Gastroesophageal sphincter (tissue), 4 donors: Measurements from ENCODE around the gene MUC5AC. TPM values are rescaled to one million over a fixed set of nuclear protein-coding genes. Genes with fewer than 3 reads are reported as not detected.

ENCODE experiments used
- ATAC-seq: fragments of 150-250 bp; one replicate; pipeline ENCODE4 v1.9.1; 2016; ENCODE audit warnings: mild to moderate bottlenecking, moderate library complexity
- H3K27ac ChIP-seq, 4 donors: fragments of 200-600 bp; sonication (generic) in 3 of 4; 1 replicate in 3 of 4; 2 replicates in 1 of 4; pipeline ENCODE4 v1.5.1; 2016 to 2019
- H3K27me3 ChIP-seq: fragments of 200-600 bp; sonication (generic); one replicate; pipeline ENCODE4 v1.5.1; 2019
- H3K36me3 ChIP-seq, 2 donors: fragments of 200-600 bp; sonication (generic); one replicate each; pipeline ENCODE4 v1.5.1; 2019; ENCODE audit warnings: control low read depth in 1 of 2
- H3K4me1 ChIP-seq, 3 donors: fragments of 200-600 bp; sonication (generic); 1 replicate in 2 of 3; 2 replicates in 1 of 3; pipeline ENCODE4 v1.5.1; 2016 to 2019; ENCODE audit warnings: control low read depth in 2 of 3
- H3K4me3 ChIP-seq, 2 donors: fragments of 200-600 bp; sonication (generic); one replicate each; pipeline ENCODE4 v1.5.1; 2019; ENCODE audit warnings: mild to moderate bottlenecking in 1 of 2, moderate library complexity in 1 of 2
- H3K9me3 ChIP-seq, 3 donors: fragments of 200-600 bp; sonication (generic); one replicate each; pipeline ENCODE4 v1.5.1; 2017 to 2019; ENCODE audit warnings: control low read depth in 2 of 3
- EP300 ChIP-seq: sonication (generic); formaldehyde crosslinking; IDR thresholded peaks from one replicate; pipeline ENCODE4 v1.6.1; 2017; ENCODE audit warnings: antibody characterized with exemption, mild to moderate bottlenecking
- POLR2A ChIP-seq, 2 donors: fragments of 450-650 bp; IDR thresholded peaks; one replicate each; pipeline ENCODE4 v1.6.1; 2017; ENCODE audit warnings: antibody characterized with exemption in 2 of 2, mild to moderate bottlenecking in 2 of 2, moderate library complexity in 1 of 2
- POLR2AphosphoS5 ChIP-seq: sonication (generic); formaldehyde crosslinking; IDR thresholded peaks from one replicate; pipeline ENCODE4 v1.6.1; 2017; ENCODE audit warnings: antibody characterized with exemption
- WGBS, 2 donors: methylation state at CpG; one replicate each; pipeline ENCODE4 v1.1.5; 2018; ENCODE audit warnings: low coverage in 1 of 2; 5-methylcytosine and 5-hydroxymethylcytosine counted together
- total RNA-seq, 4 donors: library from RNA; depleted of rRNA; stranded (reverse); fragments of >200 nt; gene quantifications; one replicate each; pipeline ENCODE4 v1.1.0, GENCODE V29; 2016
- TF ChIP-seq, protein P1 (sequence below), 4 experiments: fragments of 200-600 bp in 2 of 4; fragments of 450-650 bp in 2 of 4; sonication (generic) in 1 of 4; IDR thresholded peaks; one replicate each; pipeline ENCODE4 v1.5.1; 2017 to 2019; ENCODE audit warnings: antibody characterized with exemption in 4 of 4, mild to moderate bottlenecking in 2 of 4, moderate library complexity in 2 of 4

The MUC5AC gene
- total RNA-seq, 4 donors from 2014 or later, result 0.02 to 0.31 TPM; not detected in 2

DNA sequence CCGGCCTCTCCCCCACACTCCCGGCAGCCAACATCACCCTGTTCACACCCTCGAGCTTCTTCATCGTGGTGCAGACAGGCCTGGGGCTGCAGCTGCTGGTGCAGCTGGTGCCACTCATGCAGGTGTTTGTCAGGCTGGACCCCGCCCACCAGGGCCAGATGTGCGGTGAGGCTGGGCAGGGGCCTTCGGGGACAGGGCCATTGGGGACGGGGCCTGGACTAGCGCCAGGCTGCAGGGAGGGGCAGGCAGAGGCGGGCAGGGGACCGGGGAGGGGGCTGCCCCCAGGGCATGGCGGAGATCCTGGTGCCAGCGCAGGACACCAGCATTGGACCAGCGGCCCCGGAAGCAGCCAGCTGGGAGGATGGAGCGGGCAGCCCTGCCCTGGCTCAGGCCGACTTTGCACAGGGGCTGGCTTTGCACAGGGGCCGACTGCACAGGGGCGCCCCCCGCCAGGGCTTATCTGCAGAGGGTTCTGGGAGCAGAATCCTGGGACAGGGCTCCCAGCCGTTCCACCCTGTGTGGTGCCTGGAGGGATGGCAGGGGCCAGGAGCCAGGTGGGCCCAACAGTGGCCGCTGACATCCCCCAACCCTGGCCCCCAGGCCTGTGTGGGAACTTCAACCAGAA, 73.8 kb downstream of the MUC5AC start:
- H3K27me3 ChIP-seq, result peaks cover 64% of the 10 kb centered on the region
- H3K9me3 ChIP-seq, result no peaks in the 10 kb centered on the region
- ATAC-seq, result no peak
- no CpG with 5 or more reads among the region's 22 CpGs for WGBS, 2 donors
- no peak overlapping the region for H3K27ac ChIP-seq
- no peaks in the 10 kb centered on the region for H3K36me3 ChIP-seq
- no peaks in the 10 kb centered on the region for H3K4me1 ChIP-seq
- no peak overlapping the region for H3K4me3 ChIP-seq
- TF ChIP-seq POLR2AphosphoS5, result no peak
- no peak for TF ChIP-seq POLR2A (IDR thresholded peaks at IDR 0.05)
- TF ChIP-seq, protein P1, sequence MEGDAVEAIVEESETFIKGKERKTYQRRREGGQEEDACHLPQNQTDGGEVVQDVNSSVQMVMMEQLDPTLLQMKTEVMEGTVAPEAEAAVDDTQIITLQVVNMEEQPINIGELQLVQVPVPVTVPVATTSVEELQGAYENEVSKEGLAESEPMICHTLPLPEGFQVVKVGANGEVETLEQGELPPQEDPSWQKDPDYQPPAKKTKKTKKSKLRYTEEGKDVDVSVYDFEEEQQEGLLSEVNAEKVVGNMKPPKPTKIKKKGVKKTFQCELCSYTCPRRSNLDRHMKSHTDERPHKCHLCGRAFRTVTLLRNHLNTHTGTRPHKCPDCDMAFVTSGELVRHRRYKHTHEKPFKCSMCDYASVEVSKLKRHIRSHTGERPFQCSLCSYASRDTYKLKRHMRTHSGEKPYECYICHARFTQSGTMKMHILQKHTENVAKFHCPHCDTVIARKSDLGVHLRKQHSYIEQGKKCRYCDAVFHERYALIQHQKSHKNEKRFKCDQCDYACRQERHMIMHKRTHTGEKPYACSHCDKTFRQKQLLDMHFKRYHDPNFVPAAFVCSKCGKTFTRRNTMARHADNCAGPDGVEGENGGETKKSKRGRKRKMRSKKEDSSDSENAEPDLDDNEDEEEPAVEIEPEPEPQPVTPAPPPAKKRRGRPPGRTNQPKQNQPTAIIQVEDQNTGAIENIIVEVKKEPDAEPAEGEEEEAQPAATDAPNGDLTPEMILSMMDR (IDR thresholded peaks at IDR 0.05), result no peak
- no peak for TF ChIP-seq EP300

DNA sequence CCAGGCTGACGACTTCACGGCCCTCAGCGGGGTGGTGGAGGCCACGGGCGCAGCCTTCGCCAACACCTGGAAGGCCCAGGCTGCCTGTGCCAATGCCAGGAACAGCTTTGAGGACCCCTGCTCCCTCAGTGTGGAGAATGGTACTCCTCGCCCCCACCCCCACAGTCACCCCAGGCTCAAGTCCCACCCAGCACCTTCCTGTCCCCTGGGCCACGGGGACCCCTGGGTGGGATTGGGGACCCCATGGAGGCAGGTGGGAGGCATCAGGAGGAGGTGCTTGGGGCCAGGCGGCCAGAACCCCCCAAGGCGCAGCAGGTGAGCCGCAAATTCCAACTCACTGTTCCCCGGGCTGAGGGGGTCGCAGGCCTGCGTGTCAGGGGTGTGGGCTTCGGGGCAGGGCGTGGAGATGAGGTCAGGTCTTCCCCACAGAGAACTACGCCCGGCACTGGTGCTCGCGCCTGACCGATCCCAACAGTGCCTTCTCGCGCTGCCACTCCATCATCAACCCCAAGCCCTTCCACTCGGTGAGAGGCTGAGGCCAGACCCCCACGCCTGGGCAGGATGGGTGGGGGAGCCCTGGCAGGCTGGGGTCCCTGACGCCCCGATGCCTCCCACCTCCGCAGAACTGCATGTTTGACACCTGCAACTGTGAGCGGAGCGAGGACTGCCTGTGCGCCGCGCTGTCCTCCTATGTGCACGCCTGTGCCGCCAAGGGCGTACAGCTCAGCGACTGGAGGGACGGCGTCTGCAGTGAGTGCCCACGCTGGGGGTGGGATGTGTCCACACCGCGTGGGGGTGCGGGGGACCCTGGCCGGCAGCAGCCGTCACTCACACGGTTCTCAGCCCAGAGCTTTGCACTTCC, 74.5 kb downstream of the MUC5AC start:
- no peak for ATAC-seq
- Histone ChIP-seq H3K27ac (no peak overlapping the region), H3K4me1 (no peaks in the 10 kb centered on the region), H3K4me3 (no peak overlapping the region), H3K36me3 (no peaks in the 10 kb centered on the region), H3K27me3 (peaks cover 57% of the 10 kb centered on the region), H3K9me3 (no peaks in the 10 kb centered on the region)
- TF ChIP-seq, protein P1 (IDR thresholded peaks at IDR 0.05), result no peak
- TF ChIP-seq POLR2A (IDR thresholded peaks at IDR 0.05) (no peak), EP300 (no peak), POLR2AphosphoS5 (no peak)
- 87% methylated on average over 12 of the region's 46 CpGs; no CpG with 5 or more reads in 1 of the 2 donors for WGBS, 2 donors

DNA sequence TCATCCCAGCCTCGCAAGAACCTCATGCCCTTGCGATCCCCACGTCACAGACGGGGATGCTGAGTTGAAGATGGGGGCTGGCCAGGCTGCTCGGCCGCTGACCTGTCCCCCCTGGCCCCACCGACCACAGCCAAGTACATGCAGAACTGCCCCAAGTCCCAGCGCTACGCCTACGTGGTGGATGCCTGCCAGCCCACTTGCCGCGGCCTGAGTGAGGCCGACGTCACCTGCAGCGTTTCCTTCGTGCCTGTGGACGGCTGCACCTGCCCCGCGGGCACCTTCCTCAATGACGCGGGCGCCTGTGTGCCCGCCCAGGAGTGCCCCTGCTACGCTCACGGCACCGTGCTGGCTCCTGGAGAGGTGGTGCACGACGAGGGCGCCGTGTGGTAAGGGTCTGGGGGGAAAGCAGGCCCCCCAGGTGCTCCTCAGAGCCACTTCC, 75.1 kb downstream of the MUC5AC start:
- TF ChIP-seq, protein P1 (IDR thresholded peaks at IDR 0.05), result no peak
- TF ChIP-seq EP300 (no peak), POLR2A (IDR thresholded peaks at IDR 0.05) (no peak), POLR2AphosphoS5 (no peak)
- no peak overlapping the region for H3K4me3 ChIP-seq
- 70% methylated on average over 4 of the region's 30 CpGs; no CpG with 5 or more reads in 1 of the 2 donors for WGBS, 2 donors
- no peak overlapping the region for H3K27ac ChIP-seq
- ATAC-seq, result no peak
- H3K9me3 ChIP-seq, result no peaks in the 10 kb centered on the region
- no peaks in the 10 kb centered on the region for H3K36me3 ChIP-seq
- H3K27me3 ChIP-seq, result peaks cover 50% of the 10 kb centered on the region
- H3K4me1 ChIP-seq, result no peaks in the 10 kb centered on the region

DNA sequence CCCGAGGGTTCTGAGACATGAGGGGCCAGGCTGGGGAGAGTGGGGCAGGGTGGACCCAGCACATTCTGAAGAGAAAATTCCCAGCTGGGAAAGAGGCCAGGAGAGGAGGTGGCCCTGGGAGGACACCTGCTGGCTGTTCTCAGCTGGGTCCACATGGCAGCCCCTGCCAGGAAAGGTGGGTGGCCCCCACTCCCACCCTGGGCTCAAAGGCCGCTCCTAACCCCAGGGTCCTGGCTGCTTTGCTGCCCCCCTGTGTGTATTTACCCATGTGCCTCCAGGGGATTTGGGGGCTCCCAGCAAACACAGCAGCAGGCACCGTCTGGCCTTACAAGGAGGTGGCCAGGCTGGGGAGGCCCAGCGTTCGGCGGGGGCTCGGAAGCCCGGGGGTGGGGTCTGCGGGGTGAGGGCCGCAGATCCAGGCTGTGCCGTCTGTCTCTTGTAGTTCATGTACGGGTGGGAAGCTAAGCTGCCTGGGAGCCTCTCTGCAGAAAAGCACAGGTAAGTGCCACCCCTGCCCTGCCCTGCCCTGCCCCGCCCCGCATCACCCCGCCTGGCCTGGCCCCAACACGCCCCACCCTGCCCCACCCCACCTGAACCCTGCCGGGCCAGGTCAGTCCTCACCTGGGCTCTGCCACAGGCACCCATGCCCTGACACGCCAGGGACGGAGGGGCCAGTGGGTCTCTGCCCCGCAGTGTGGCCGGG, 75.7 kb downstream of the MUC5AC start:
- Histone ChIP-seq H3K4me3 (no peak overlapping the region), H3K4me1 (no peaks in the 10 kb centered on the region), H3K36me3 (no peaks in the 10 kb centered on the region), H3K9me3 (no peaks in the 10 kb centered on the region), H3K27ac (no peak overlapping the region), H3K27me3 (peaks cover 44% of the 10 kb centered on the region)
- no peak for ATAC-seq
- no CpG with 5 or more reads among the region's 21 CpGs for WGBS, 2 donors
- TF ChIP-seq POLR2A (IDR thresholded peaks at IDR 0.05) (no peak), EP300 (no peak), POLR2AphosphoS5 (no peak)
- TF ChIP-seq, protein P1 (IDR thresholded peaks at IDR 0.05), result no peak
